ENCODE results near the gene JAG1.

The JAG1 gene

DNA sequence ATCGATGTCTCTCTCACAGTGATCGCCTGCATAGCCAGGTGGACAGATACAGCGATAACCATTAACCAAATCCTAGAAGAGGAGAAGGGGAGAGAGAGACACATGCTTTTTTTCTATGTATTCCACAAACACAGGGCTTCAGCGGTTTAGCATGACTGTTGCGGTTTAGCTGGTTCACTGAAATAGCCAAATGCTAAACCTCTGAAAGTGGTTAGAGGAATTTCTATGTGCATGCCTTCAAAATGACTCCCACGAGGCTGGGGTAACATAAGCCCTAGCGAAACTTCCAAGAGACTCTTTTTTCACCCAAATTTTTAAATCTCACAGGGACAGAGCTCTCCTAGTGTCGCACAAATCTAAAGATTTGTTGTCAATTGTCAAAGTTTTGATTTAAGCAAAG is 25.1 kb downstream of the JAG1 start:
- Mint-ChIP-seq H3K4me3 (no peak overlapping the region), H3K27ac (no peak overlapping the region), H3K4me1 (no peaks in the 10 kb centered on the region), H3K27me3 (peaks cover 5% of the 10 kb centered on the region), H3K9me3 (no peaks in the 10 kb centered on the region), H3K36me3 (no peaks in the 10 kb centered on the region)
- DNase-seq (ENCODE audit: low spot score in 2 of 2) (no peak), ATAC-seq (ENCODE audit: low read depth) (no peak)

DNA sequence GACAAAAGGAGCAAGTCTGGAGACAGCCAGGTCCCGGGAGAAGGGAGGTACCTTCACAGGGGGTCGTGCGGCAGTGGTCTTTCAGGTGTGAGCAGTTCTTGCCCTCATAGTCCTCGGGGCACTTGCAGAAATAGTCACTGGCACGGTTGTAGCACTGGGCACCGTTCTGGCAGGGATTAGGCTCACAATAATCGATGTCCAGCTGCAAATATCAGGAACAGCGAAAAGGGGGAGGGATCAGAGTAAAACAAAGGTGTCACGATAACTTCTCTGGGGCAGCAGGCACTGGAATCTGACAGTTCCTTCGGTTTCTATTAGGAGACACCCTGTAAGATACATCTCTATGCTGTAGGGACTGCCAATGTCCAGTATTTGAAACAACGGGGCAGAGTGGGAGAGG is 25.9 kb downstream of the JAG1 start:
- ATAC-seq (ENCODE audit: low read depth) = no peak
- Mint-ChIP-seq H3K27me3 (peaks cover 5% of the 10 kb centered on the region), H3K4me1 (no peaks in the 10 kb centered on the region), H3K36me3 (no peaks in the 10 kb centered on the region), H3K9me3 (no peaks in the 10 kb centered on the region), H3K4me3 (no peak overlapping the region), H3K27ac (no peak overlapping the region)
- DNase-seq (ENCODE audit: low spot score in 2 of 2) = no peak

DNA sequence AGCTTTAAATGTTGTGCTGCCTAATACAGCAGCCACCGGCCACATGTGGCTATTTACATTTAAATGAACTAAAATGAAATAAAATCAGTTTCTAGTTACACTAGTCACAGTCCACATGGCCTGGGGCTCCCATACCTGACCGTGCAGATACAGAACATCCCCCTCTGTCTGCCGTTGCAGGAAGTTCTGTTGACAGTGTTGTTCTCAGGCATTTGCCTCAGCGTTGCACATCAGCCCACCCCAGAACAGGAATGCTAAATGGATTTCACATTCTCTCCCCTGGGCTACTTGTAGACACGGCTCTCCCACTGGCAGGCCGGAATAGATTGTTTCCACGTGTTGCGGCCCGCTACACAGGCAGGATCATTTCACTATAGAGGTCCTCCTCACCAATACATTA is 26.3 kb downstream of the JAG1 start:
- ATAC-seq (ENCODE audit: low read depth) = no peak
- DNase-seq (ENCODE audit: low spot score in 2 of 2) = no peak
- Mint-ChIP-seq H3K27me3 (peaks cover 5% of the 10 kb centered on the region), H3K4me3 (no peak overlapping the region), H3K9me3 (no peaks in the 10 kb centered on the region), H3K27ac (no peak overlapping the region), H3K4me1 (no peaks in the 10 kb centered on the region), H3K36me3 (no peaks in the 10 kb centered on the region)

DNA sequence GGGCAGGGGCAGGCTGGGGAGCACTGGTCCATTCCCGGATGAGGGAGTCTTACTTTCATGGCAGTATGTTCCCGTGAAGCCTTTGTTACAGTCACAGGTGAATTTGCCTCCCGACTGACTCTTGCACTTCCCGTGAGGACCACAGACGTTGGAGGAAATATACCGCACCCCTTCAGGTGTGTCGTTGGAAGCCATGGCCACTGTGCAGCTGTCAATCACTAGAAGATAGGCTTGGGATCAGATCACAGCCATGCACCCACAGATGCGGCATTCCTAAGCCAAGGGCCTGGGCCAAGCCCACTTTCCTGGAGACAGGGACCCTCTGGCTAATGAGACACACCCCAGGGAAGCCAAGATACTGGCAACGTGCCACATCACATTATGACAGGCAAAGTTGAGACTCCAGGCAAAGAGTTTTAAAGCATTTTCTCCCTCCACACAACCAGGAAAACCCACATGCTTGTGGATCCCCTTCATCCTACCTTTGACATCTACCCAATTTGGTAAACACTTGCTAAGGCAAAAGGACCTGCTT is 26.8 kb downstream of the JAG1 start:
- H3K36me3 Mint-ChIP-seq = no peaks in the 10 kb centered on the region
- H3K4me1 Mint-ChIP-seq = no peaks in the 10 kb centered on the region
- H3K27ac Mint-ChIP-seq = no peak overlapping the region
- H3K4me3 Mint-ChIP-seq = no peak overlapping the region
- H3K9me3 Mint-ChIP-seq = no peaks in the 10 kb centered on the region
- DNase-seq (ENCODE audit: low spot score in 2 of 2) (no peak), ATAC-seq (ENCODE audit: low read depth) (no peak)
- peaks cover 5% of the 10 kb centered on the region for H3K27me3 Mint-ChIP-seq

DNA sequence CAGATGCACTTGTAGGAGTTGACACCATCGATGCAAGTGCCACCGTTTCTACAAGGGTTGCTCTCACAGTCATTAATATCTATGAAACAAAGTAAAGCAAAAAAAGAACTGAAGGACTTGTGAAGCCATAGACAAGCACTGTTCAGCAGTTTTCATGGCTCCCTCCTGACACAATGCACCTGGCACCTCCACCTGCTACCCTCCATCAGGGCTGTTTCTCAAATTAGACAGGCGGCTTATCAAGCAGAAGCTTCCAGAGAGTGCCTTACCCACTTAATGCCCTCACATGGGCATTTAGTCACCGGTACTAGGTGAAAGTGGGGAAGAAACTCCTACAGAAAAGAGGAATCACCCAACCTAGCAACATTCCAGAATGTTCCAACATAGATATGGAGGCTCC is 27.8 kb downstream of the JAG1 start:
- ATAC-seq (ENCODE audit: low read depth) (no peak), DNase-seq (ENCODE audit: low spot score in 2 of 2) (no peak)
- no peak overlapping the region for H3K4me3 Mint-ChIP-seq
- H3K9me3 Mint-ChIP-seq = no peaks in the 10 kb centered on the region
- H3K4me1 Mint-ChIP-seq = no peaks in the 10 kb centered on the region
- H3K27me3 Mint-ChIP-seq = peaks cover 7% of the 10 kb centered on the region
- H3K36me3 Mint-ChIP-seq = no peaks in the 10 kb centered on the region
- no peak overlapping the region for H3K27ac Mint-ChIP-seq

DNA sequence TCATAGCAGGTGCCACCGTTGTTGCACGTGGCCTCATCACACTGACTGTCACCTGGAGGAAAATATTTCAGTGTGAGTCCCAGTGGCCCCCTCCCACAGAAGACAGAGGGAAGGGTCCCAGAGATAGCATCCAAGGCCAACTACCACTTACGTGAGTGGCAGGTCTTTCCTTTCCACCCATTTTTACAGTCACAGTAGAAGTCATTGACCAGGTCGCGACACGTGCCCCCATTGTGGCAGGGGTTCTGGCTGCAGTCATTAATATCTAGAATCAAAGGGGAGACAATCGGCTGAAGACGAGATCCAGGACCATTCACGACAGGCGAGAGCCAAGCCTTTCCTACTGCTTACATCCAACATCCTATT is 28.6 kb downstream of the JAG1 start:
- Mint-ChIP-seq H3K4me3 (no peak overlapping the region), H3K27me3 (peaks cover 5% of the 10 kb centered on the region), H3K27ac (no peak overlapping the region), H3K4me1 (no peaks in the 10 kb centered on the region), H3K9me3 (no peaks in the 10 kb centered on the region), H3K36me3 (no peaks in the 10 kb centered on the region)
- DNase-seq (ENCODE audit: low spot score in 2 of 2) = no peak
- ATAC-seq (ENCODE audit: low read depth) = no peak

DNA sequence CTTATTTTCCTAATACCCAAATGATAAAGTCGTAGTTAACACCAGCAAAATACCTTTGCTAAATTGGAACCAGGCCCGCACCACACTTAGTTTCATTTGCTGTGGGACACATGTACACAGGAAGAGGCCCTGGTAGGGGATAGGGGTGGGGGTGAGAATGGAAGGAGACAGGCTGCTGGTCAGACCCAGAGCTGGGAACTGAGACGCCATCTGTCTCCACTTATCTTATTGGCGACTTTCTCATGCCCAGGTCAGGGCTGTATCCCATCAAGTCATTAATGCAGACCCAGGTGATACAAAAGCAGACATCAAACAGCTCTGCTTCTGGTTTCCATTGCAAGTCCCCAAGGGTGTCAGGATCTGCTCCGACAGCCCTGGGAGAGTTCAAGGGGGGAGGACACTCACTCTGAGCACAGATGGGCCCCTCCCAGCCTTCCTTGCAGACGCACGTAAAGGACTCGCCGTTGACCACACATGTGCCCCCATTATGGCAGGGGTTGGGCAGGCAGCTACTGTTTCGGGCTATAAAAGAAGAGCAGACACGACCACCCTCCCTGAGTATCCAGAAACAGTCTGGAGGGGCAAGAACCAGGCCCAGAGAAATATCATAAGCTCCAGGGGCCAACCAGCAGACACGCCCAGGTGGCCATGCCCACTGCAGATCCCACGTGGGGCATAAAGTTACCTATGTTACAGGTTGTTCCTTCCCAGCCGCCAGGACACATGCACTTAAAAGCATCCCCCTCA is 29.2 kb downstream of the JAG1 start:
- no peaks in the 10 kb centered on the region for H3K9me3 Mint-ChIP-seq
- peaks cover 5% of the 10 kb centered on the region for H3K27me3 Mint-ChIP-seq
- H3K4me1 Mint-ChIP-seq = no peaks in the 10 kb centered on the region
- H3K27ac Mint-ChIP-seq = no peak overlapping the region
- ATAC-seq (ENCODE audit: low read depth) = no peak
- no peak for DNase-seq (ENCODE audit: low spot score in 2 of 2)
- no peak overlapping the region for H3K4me3 Mint-ChIP-seq
- no peaks in the 10 kb centered on the region for H3K36me3 Mint-ChIP-seq

DNA sequence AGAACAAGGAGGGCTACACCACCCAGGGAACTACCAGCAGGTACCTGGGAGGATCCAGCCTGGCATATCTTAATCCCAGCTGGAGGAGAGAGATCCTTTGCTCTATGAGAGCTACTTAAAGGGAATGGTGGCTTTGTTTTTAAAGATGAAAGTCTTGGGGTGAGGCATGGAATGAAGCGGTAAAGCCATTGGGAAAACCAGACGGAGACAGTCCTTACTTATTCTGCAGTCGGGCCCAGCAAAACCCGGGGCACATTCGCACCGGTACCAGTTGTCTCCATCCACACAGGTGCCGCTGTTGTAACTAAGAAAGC is 30.3 kb downstream of the JAG1 start:
- no peak overlapping the region for H3K4me3 Mint-ChIP-seq
- H3K36me3 Mint-ChIP-seq = no peaks in the 10 kb centered on the region
- H3K27me3 Mint-ChIP-seq = peaks cover 5% of the 10 kb centered on the region
- no peak for ATAC-seq (ENCODE audit: low read depth)
- no peaks in the 10 kb centered on the region for H3K4me1 Mint-ChIP-seq
- no peak for DNase-seq (ENCODE audit: low spot score in 2 of 2)
- no peaks in the 10 kb centered on the region for H3K9me3 Mint-ChIP-seq
- no peak overlapping the region for H3K27ac Mint-ChIP-seq

DNA sequence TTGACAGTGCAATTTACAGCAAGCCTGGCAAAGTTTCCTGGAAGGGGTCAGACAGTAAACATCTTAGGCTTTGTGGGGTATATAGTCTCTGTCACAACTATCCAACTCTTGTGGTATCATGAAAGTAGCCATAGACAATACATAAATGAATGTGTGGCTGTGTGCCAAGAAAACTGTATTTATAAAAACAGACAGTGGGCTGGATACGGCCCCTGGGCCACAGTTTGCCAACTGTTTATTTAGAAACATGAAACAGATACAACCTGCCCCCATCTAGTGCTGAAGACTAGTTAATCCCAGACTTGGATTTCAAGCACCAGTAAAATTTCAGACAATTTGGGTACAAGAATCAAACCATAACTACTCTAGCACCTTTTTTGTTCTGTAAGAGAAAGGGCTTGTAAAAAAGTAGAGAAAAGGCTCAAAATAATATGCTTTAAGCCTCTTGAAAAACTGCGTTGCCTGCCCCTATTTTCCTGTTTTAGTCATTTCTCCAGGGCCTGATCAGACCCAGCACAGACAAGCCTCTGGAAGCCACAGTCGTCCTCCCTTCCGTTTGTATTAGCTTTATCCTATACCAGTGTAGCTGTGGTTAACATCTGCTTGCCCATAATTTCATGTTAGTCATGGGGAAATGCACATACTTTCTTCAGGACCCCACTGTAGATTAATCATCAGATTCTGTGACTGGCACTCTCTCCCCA is 30.8 kb downstream of the JAG1 start:
- peaks cover 5% of the 10 kb centered on the region for H3K27me3 Mint-ChIP-seq
- H3K4me1 Mint-ChIP-seq = no peaks in the 10 kb centered on the region
- no peak for ATAC-seq (ENCODE audit: low read depth)
- H3K4me3 Mint-ChIP-seq = no peak overlapping the region
- H3K27ac Mint-ChIP-seq = no peak overlapping the region
- no peak for DNase-seq (ENCODE audit: low spot score in 2 of 2)
- no peaks in the 10 kb centered on the region for H3K9me3 Mint-ChIP-seq
- no peaks in the 10 kb centered on the region for H3K36me3 Mint-ChIP-seq

DNA sequence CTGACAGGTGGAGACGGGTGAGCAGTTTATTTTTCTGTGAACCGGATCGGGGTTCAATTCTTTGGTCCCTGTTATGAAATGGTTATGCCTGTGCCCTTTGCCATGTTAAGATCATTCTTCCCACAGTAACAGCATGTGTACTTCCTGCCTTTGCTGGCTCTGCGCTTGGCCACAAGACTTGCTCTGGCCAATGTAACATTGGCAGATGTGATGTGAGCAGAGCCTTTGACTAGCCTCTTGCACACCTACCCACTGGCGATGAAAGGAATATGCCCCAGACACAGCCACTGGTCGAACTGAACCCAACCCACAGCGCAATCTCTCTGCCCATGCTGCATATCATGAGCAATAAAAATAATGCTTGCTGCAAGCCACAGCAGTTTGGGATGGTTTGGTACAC is 31.9 kb downstream of the JAG1 start:
- no peaks in the 10 kb centered on the region for H3K4me1 Mint-ChIP-seq
- ATAC-seq (ENCODE audit: low read depth) = no peak
- H3K9me3 Mint-ChIP-seq = no peaks in the 10 kb centered on the region
- DNase-seq (ENCODE audit: low spot score in 2 of 2) = no peak
- peaks cover 5% of the 10 kb centered on the region for H3K27me3 Mint-ChIP-seq
- no peak overlapping the region for H3K4me3 Mint-ChIP-seq
- H3K36me3 Mint-ChIP-seq = no peaks in the 10 kb centered on the region
- no peak overlapping the region for H3K27ac Mint-ChIP-seq

DNA sequence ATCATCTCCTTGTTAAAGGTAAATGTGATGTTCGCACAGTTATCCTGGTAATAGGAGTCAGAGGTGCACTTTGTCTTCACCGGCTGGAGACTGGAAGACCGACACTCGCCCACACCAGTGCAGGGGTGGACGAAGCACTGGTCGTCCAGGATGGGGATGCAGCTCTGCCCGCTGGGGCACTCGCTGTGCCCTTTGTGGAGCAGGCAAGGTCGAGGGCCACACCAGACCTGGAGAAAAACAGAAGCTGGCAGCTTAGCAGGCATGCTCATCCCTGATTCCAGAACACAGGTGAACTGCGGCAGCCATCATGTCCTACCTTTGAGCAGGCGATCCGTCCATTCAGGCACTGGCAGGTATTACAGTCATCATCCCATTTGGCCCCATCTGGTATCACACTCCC is 32.3 kb downstream of the JAG1 start:
- DNase-seq (ENCODE audit: low spot score in 2 of 2) (no peak), ATAC-seq (ENCODE audit: low read depth) (no peak)
- no peak overlapping the region for H3K27ac Mint-ChIP-seq
- no peaks in the 10 kb centered on the region for H3K9me3 Mint-ChIP-seq
- peaks cover 2% of the 10 kb centered on the region for H3K36me3 Mint-ChIP-seq
- H3K4me3 Mint-ChIP-seq = no peak overlapping the region
- no peaks in the 10 kb centered on the region for H3K4me1 Mint-ChIP-seq
- peaks cover 5% of the 10 kb centered on the region for H3K27me3 Mint-ChIP-seq

DNA sequence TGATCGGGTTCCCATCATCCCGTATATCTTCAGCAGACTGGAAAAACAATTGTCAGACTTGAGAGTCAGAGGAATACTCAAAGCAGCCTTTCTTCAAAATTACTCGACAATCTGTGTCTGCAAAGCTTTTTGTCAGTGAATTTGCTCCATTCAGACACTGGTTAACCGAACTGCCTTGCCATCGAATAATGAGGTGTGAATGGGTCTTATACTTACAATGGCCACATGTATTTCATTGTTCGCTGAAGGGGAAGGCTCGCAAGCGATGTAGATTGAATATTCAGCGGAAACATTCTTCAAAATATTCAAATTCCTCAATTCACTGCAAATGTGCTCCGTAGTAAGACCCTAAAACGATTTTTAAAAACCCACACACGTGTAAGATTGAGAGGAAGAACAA is 32.9 kb downstream of the JAG1 start:
- ATAC-seq (ENCODE audit: low read depth) = no peak
- H3K9me3 Mint-ChIP-seq = no peaks in the 10 kb centered on the region

DNA sequence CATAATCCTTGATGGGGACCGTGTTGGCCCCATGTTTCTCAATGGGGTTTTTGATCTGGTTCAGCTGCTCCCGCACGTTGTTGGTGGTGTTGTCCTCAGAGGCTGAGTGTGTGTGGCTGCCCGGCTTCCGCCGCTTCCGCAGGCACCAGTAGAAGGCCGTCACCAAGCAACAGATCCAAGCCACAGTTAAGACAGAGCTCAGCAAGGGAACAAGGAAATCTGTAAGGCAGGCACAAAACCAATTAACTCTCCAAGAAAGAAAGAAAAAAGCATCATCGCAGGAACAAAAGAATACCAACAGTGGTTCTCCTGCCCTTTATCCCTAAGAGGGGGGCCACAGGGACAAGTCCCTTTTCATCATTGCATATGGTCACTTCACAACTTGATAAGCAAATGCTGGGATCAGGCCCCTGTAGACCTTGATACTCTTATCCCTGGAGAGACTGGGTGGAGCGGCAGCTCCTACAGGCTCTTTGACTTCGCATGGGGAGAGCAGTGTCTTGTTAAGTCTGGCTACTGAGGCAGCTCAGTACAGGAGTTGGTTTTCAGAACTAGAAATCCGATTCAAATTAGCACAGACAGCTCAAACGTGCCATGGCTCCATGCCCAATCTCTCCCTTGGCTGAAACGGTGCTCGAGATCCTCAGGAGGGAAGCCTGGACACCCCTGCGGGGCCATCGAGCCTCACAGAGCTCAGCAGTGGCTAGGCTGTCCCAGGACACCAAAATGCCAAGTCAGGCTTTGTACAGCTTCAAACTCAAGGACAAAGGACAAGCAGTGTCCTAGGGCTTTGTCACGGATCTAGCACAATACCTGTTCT is 33.9 kb downstream of the JAG1 start:
- Mint-ChIP-seq H3K27ac (no peak overlapping the region), H3K27me3 (peaks cover 1% of the 10 kb centered on the region), H3K9me3 (no peaks in the 10 kb centered on the region), H3K4me1 (no peaks in the 10 kb centered on the region), H3K4me3 (no peak overlapping the region), H3K36me3 (peaks cover 2% of the 10 kb centered on the region)
- ATAC-seq (ENCODE audit: low read depth) = no peak
- DNase-seq (ENCODE audit: low spot score in 2 of 2) = no peak

More for the DNA sequence above, 32.9 kb downstream of the JAG1 start:
- DNase-seq (ENCODE audit: low spot score in 2 of 2) = no peak
- H3K4me3 Mint-ChIP-seq = no peak overlapping the region
- no peaks in the 10 kb centered on the region for H3K4me1 Mint-ChIP-seq
- no peak overlapping the region for H3K27ac Mint-ChIP-seq
- H3K36me3 Mint-ChIP-seq = peaks cover 2% of the 10 kb centered on the region
- H3K27me3 Mint-ChIP-seq = peaks cover 5% of the 10 kb centered on the region

DNA sequence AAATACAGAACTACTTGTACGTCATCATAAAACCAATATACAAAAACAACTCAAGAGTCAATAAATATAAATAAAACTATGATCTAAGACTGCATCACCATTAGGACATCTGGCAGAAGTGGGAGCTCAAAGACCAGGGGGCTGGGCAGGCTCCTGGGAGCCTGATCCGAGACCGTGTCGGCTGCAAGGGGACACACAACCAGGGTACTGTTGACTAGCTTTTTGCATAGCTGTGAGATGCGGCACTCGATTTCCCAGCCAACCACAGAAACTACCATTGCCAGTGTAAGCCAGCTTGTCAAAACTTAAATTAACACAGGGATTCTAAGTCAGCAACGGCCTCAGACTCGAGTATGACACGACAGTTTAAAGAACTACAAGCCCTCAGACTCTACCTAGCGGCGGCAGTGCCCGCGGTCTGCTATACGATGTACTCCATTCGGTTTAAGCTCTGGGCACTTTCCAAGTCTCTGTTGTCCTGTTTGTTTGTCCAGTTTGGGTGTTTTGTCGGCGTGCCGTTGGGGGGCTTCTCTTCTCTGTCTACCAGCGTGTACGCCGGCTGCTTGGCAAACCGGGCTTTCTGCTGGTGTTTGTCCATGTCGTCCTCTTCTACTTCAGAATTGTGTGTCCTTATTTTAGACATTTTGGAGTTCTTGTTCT is 34.6 kb downstream of the JAG1 start:
- ATAC-seq (ENCODE audit: low read depth) (no peak), DNase-seq (ENCODE audit: low spot score in 2 of 2) (no peak)
- H3K9me3 Mint-ChIP-seq = no peaks in the 10 kb centered on the region
- no peak overlapping the region for H3K4me3 Mint-ChIP-seq
- H3K27ac Mint-ChIP-seq = no peak overlapping the region
- peaks cover under 1% of the 10 kb centered on the region for H3K4me1 Mint-ChIP-seq
- peaks cover 1% of the 10 kb centered on the region for H3K27me3 Mint-ChIP-seq
- peaks cover 2% of the 10 kb centered on the region for H3K36me3 Mint-ChIP-seq
